Loucy (cell line): ENCODE data around the gene PLA2G4D.

Source experiments
- H2AFZ ChIP-seq: fragments of 200-600 bp; sonication (generic); 2 replicates; pipeline ENCODE4 v1.6.0; 2016; ENCODE audit warnings: antibody characterized with exemption, mild to moderate bottlenecking, low read length, moderate library complexity
- H3F3A ChIP-seq: fragments of 200-600 bp; 2 replicates; pipeline ENCODE4 v1.6.0; 2016; ENCODE audit warnings: antibody characterized with exemption, low read depth, mild to moderate bottlenecking
- H3K27me3 ChIP-seq: fragments of 200-600 bp; sonication (generic); 2 replicates; pipeline ENCODE4 v1.6.1; 2014; ENCODE audit warnings: low read length, mild to moderate bottlenecking; ENCODE audit not compliant: insufficient read depth, poor library complexity, severe bottlenecking
- H3K36me3 ChIP-seq: fragments of 200-600 bp; sonication (generic); 2 replicates; pipeline ENCODE4 v1.6.1; 2016; ENCODE audit warnings: low read length; ENCODE audit not compliant: insufficient read depth
- H3K4me1 ChIP-seq: fragments of 200-600 bp; sonication (generic); 2 replicates; pipeline ENCODE4 v1.5.1; 2014; ENCODE audit warnings: low read length, mild to moderate bottlenecking; ENCODE audit not compliant: insufficient read depth, poor library complexity, severe bottlenecking
- H3K4me2 ChIP-seq: fragments of 200-600 bp; sonication (generic); 2 replicates; pipeline ENCODE4 v1.6.0; 2014; ENCODE audit warnings: antibody characterized with exemption, low read length, low read depth, mild to moderate bottlenecking; ENCODE audit not compliant: poor library complexity, severe bottlenecking
- H3K4me3 ChIP-seq: fragments of 200-600 bp; sonication (generic); 2 replicates; pipeline ENCODE4 v1.5.1; 2014; ENCODE audit warnings: low read length, mild to moderate bottlenecking, mixed read lengths; ENCODE audit not compliant: poor library complexity, severe bottlenecking
- H3K79me2 ChIP-seq: fragments of 200-600 bp; sonication (generic); 2 replicates; pipeline ENCODE4 v1.6.1; 2014; ENCODE audit warnings: low read length; ENCODE audit not compliant: insufficient read depth
- H3K9ac ChIP-seq: fragments of 200-600 bp; sonication (generic); 2 replicates; pipeline ENCODE4 v1.6.0; 2014; ENCODE audit warnings: mild to moderate bottlenecking, low read depth, low read length, moderate library complexity; ENCODE audit not compliant: poor library complexity, severe bottlenecking
- H3K9me2 ChIP-seq: fragments of 200-600 bp; sonication (generic); replicated peaks from 2 replicates; pipeline ENCODE4 v1.6.1; 2016; ENCODE audit warnings: low read depth, low read length, mixed read lengths
- H3K9me3 ChIP-seq: fragments of 200-600 bp; sonication (generic); 2 replicates; pipeline ENCODE4 v1.6.1; 2014; ENCODE audit warnings: mild to moderate bottlenecking, antibody characterized with exemption, low read length, low read depth; ENCODE audit not compliant: insufficient read depth
- H4K20me1 ChIP-seq: fragments of 200-600 bp; sonication (generic); 2 replicates; pipeline ENCODE4 v1.6.0; 2014; ENCODE audit warnings: antibody characterized with exemption, low read length, mild to moderate bottlenecking; ENCODE audit not compliant: insufficient read depth, poor library complexity, severe bottlenecking
- CTCF ChIP-seq: fragments of 200-600 bp; sonication (generic); conservative IDR thresholded peaks from 2 replicates; pipeline ENCODE4 v1.5.1; 2014; ENCODE audit warnings: mild to moderate bottlenecking, antibody characterized with exemption, low read length
- EZH2phosphoT487 ChIP-seq: fragments of 200-600 bp; IDR thresholded peaks from 2 replicates; pipeline ENCODE4 v1.6.1; 2018; ENCODE audit warnings: antibody characterized with exemption, mild to moderate bottlenecking, moderate library complexity, borderline replicate concordance

Gene PLA2G4D

GRCh38 chr15:42138968-42139386 lies 44.6 kb upstream of the PLA2G4D start:
- Histone ChIP-seq H3K9me3 (no peaks in the 10 kb centered on the region), H2AFZ (no peak overlapping the region), H3K4me2 (no peak overlapping the region), H3K79me2 (no peaks in the 10 kb centered on the region), H3K9me2 (no peaks in the 10 kb centered on the region), H4K20me1 (no peaks in the 10 kb centered on the region), H3K4me1 (no peaks in the 10 kb centered on the region), H3K27me3 (no peaks in the 10 kb centered on the region), H3F3A (no peaks in the 10 kb centered on the region), H3K9ac (no peak overlapping the region), H3K4me3 (no peak overlapping the region), H3K36me3 (no peaks in the 10 kb centered on the region)
- TF ChIP-seq EZH2phosphoT487 (no peak), CTCF (no peak)

GRCh38 chr15:42138411-42138810 lies 44.0 kb upstream of the PLA2G4D start:
- H2AFZ ChIP-seq, result no peak overlapping the region
- H3K36me3 ChIP-seq, result no peaks in the 10 kb centered on the region
- no peak overlapping the region for H3K4me3 ChIP-seq
- H4K20me1 ChIP-seq, result no peaks in the 10 kb centered on the region
- no peaks in the 10 kb centered on the region for H3K79me2 ChIP-seq
- H3K4me2 ChIP-seq, result no peak overlapping the region
- no peak overlapping the region for H3K9ac ChIP-seq
- H3K27me3 ChIP-seq, result no peaks in the 10 kb centered on the region
- H3K9me2 ChIP-seq, result no peaks in the 10 kb centered on the region
- H3K9me3 ChIP-seq, result no peaks in the 10 kb centered on the region
- no peaks in the 10 kb centered on the region for H3F3A ChIP-seq
- TF ChIP-seq EZH2phosphoT487 (no peak), CTCF (no peak)
- H3K4me1 ChIP-seq, result no peaks in the 10 kb centered on the region

GRCh38 chr15:42137461-42138261 lies 43.3 kb upstream of the PLA2G4D start:
- no peak overlapping the region for H3K4me2 ChIP-seq
- no peaks in the 10 kb centered on the region for H3K79me2 ChIP-seq
- H3K27me3 ChIP-seq, result no peaks in the 10 kb centered on the region
- no peak overlapping the region for H3K4me3 ChIP-seq
- H3K9me2 ChIP-seq, result no peaks in the 10 kb centered on the region
- H3F3A ChIP-seq, result no peaks in the 10 kb centered on the region
- TF ChIP-seq EZH2phosphoT487 (no peak), CTCF (peak; percentile 77)
- H4K20me1 ChIP-seq, result no peaks in the 10 kb centered on the region
- H3K9ac ChIP-seq, result no peak overlapping the region
- no peaks in the 10 kb centered on the region for H3K9me3 ChIP-seq
- H2AFZ ChIP-seq, result 0 out of 2 replicates have a peak overlapping the region, but pooled peaks have one; percentile 16
- no peaks in the 10 kb centered on the region for H3K4me1 ChIP-seq
- H3K36me3 ChIP-seq, result no peaks in the 10 kb centered on the region
